Left lung (tissue), 10 donors: ENCODE measurements around the gene PRKACG. TPM values are rescaled to one million over a fixed set of nuclear protein-coding genes. Genes with fewer than 3 reads are reported as not detected.

Experiments used
- ATAC-seq: fragments of 200-7000 bp; cut with Tn5 transposase; one replicate; pipeline ENCODE4 v1.9.1; 2020; ENCODE audit warnings: moderate library complexity
- DNase-seq, 4 donors: peaks; one replicate each; pipeline ENCODE4 v3.0.0-alpha.2; 2013 to 2020
- H3K27ac ChIP-seq, 2 donors: fragments of 200-600 bp; sonication (generic) in 1 of 2; one replicate each; pipeline versions ENCODE4 v1.5.0 to v1.8.0; 2020 to 2021
- H3K27me3 ChIP-seq, 2 donors: fragments of 200-600 bp; sonication (generic) in 1 of 2; one replicate each; pipeline versions ENCODE4 v1.5.0 to v1.8.0; 2020 to 2021
- H3K36me3 ChIP-seq, 2 donors: fragments of 200-600 bp; sonication (generic) in 1 of 2; one replicate each; pipeline versions ENCODE4 v1.5.0 to v1.8.0; 2020 to 2021
- H3K4me1 ChIP-seq, 2 donors: fragments of 200-600 bp; one replicate each; pipeline ENCODE4 v1.8.0; 2021
- H3K4me3 ChIP-seq, 2 donors: fragments of 200-600 bp; sonication (generic) in 1 of 2; one replicate each; pipeline versions ENCODE4 v1.5.0 to v1.8.0; 2020 to 2021; ENCODE audit warnings: mild to moderate bottlenecking in 1 of 2
- H3K9me3 ChIP-seq, 2 donors: fragments of 200-600 bp; sonication (generic) in 1 of 2; one replicate each; pipeline versions ENCODE4 v1.5.0 to v1.8.0; 2020 to 2021
- intact Hi-C, 2 donors: fragments of 100-400 bp; cut with DNase I; formaldehyde crosslinking; loops; one replicate each; pipeline versions ENCODE4 v1.11.2 to v1.14.2; 2022
- polyA plus RNA-seq, 6 donors: library from polyadenylated mRNA; unstranded; fragments of 120-200 nt; gene quantifications; one replicate each; pipeline ENCODE4 v1.2.1, GENCODE V29; 2013; ENCODE audit not compliant: insufficient read length in 6 of 6
- total RNA-seq, 2 donors: library from RNA; stranded (reverse); fragmentation: NEBNext Ultra II Directional; extraction: Animal tissue kit (Norgen Biotek cat#: 25700); gene quantifications; one replicate each; pipeline ENCODE4 v1.2.1, GENCODE V29; 2021
- TF ChIP-seq, protein P1 (sequence below), 2 donors: fragments of 200-600 bp; sonication (generic) in 1 of 2; IDR thresholded peaks; one replicate each; pipeline versions ENCODE4 v1.5.0 to v1.8.0; 2021; ENCODE audit warnings: antibody characterized with exemption in 2 of 2
- donor health status: DM: no; HTN: yes; CAD: no.
- donor health status: DM: no; HTN: no; CAD: no.

The PRKACG gene
- total and polyA plus RNA-seq, 8 donors, result 0.14 TPM; not detected in 7

DNA sequence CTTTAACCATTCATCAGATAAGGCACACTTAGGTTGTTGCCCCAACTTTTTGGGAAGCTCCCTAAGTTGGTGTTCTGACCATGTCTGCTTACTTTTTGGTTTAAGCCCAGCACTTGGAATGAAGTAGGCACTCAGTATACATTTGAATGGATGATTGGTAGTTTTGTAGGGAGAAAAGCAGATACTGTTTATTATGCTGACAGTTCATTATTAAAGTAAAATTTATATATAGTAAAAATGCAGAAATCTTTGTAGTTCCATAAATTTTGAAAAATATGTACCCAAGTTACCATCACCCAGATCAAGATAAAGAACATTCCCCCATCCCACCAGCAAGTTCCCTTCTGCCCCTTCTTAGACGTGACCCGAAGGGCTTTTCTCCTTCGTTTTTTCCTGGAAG is 35.4 kb downstream of the PRKACG start:
- Histone ChIP-seq H3K9me3 (no peaks in the 10 kb centered on the region), H3K27me3 (no peaks in the 10 kb centered on the region), H3K4me1 (peaks cover 0 to 25% of the 10 kb centered on the region in 2 donors), H3K4me3 (no peak overlapping the region), H3K36me3 (no peaks in the 10 kb centered on the region), H3K27ac (no peak overlapping the region)
- DNase-seq (no peak), ATAC-seq (no peak)
- intact Hi-C loops, result no loop called here
- TF ChIP-seq, protein P1, sequence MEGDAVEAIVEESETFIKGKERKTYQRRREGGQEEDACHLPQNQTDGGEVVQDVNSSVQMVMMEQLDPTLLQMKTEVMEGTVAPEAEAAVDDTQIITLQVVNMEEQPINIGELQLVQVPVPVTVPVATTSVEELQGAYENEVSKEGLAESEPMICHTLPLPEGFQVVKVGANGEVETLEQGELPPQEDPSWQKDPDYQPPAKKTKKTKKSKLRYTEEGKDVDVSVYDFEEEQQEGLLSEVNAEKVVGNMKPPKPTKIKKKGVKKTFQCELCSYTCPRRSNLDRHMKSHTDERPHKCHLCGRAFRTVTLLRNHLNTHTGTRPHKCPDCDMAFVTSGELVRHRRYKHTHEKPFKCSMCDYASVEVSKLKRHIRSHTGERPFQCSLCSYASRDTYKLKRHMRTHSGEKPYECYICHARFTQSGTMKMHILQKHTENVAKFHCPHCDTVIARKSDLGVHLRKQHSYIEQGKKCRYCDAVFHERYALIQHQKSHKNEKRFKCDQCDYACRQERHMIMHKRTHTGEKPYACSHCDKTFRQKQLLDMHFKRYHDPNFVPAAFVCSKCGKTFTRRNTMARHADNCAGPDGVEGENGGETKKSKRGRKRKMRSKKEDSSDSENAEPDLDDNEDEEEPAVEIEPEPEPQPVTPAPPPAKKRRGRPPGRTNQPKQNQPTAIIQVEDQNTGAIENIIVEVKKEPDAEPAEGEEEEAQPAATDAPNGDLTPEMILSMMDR (IDR thresholded peaks at IDR 0.05), result no peak

- ATAC-seq, result peak; percentile 43
- intact Hi-C loops, result no loop called here
- TF ChIP-seq, protein P1 (IDR thresholded peaks at IDR 0.05), result no peak
These were observed 35.8 kb downstream of the PRKACG start for GRCh38 chr9:68978066-68978465.

GRCh38 chr9:68975365-68976043 is 38.4 kb downstream of the PRKACG start:
- DNase-seq, result no peak
- peak overlapping the region in 1 of 2 donors; percentile 71 for H3K27ac ChIP-seq
- ATAC-seq, result peak; percentile 74
- no peaks in the 10 kb centered on the region for H3K36me3 ChIP-seq
- H3K4me3 ChIP-seq, result peak overlapping the region in 1 of 2 donors; percentile 28
- H3K4me1 ChIP-seq, result peaks cover 0 to 28% of the 10 kb centered on the region in 2 donors
- TF ChIP-seq, protein P1 (IDR thresholded peaks at IDR 0.05), result no peak
- H3K27me3 ChIP-seq, result no peaks in the 10 kb centered on the region
- intact Hi-C loops, result no loop called here
- H3K9me3 ChIP-seq, result no peaks in the 10 kb centered on the region

More at GRCh38 chr9:68978066-68978465, 35.8 kb downstream of the PRKACG start:
- Histone ChIP-seq H3K9me3 (no peaks in the 10 kb centered on the region), H3K36me3 (no peaks in the 10 kb centered on the region), H3K4me1 (peaks cover 0 to 28% of the 10 kb centered on the region in 2 donors), H3K4me3 (no peak overlapping the region), H3K27me3 (no peaks in the 10 kb centered on the region), H3K27ac (no peak overlapping the region)
- no peak for DNase-seq

DNA sequence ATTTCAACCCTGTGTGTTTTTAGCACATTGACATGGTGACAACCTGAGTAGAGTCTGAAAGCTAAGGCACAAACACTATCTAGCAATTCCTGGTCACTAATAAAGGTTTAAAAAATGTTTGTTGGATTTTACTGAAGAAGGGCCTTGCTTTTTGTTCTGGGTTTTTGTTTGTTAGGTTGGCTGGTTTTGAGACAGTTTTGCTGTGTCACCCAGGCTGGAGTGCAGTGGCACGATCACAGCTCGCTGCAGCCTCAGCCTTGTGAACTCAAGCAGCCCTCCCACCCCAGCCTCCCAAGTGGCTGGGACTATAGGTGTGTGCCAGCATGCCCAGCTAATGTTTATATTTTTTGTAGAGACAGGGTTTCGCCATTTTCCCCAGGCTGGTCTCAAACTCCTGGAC is 39.0 kb downstream of the PRKACG start:
- H3K9me3 ChIP-seq, result no peaks in the 10 kb centered on the region
- ATAC-seq, result peak; percentile 47
- H3K4me1 ChIP-seq, result peaks cover 0 to 28% of the 10 kb centered on the region in 2 donors
- H3K27ac ChIP-seq, result peak overlapping the region in 1 of 2 donors; percentile 71
- peak overlapping the region in 1 of 2 donors; percentile 28 for H3K4me3 ChIP-seq
- no peaks in the 10 kb centered on the region for H3K27me3 ChIP-seq
- H3K36me3 ChIP-seq, result no peaks in the 10 kb centered on the region
- no peak for DNase-seq
- intact Hi-C loops, result no loop called here
- TF ChIP-seq, protein P1 (IDR thresholded peaks at IDR 0.05), result no peak

DNA sequence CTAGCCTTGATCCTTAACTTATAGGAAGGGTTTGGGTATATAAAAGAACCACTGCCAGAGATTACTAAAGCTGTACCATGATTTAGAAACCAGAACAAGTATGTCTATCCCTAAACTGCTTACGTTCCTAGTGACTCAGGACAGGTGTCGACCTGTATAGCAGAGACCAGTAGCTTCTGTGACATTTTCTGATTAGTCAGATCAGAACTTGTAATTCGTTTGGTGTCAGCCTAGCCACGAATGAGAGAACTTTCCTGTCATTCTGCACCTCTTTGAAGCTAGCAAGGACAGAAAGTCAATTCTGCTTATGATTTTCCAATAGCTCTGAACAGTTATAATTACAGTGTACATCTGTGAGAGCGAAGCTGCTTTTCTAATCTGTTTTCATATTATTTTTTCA is 39.5 kb downstream of the PRKACG start:
- no peak for ATAC-seq
- intact Hi-C loops, result no loop called here
- DNase-seq, result no peak
- no peaks in the 10 kb centered on the region for H3K9me3 ChIP-seq
- TF ChIP-seq, protein P1 (IDR thresholded peaks at IDR 0.05), result no peak
- peaks cover 0 to 31% of the 10 kb centered on the region in 2 donors for H3K4me1 ChIP-seq
- H3K36me3 ChIP-seq, result no peaks in the 10 kb centered on the region
- H3K27ac ChIP-seq, result peak overlapping the region in 1 of 2 donors; percentile 71
- peak overlapping the region in 1 of 2 donors; percentile 28 for H3K4me3 ChIP-seq
- no peaks in the 10 kb centered on the region for H3K27me3 ChIP-seq
